H9 (cell line): ENCODE data around the gene CCND3. TPM values are rescaled to one million over a fixed set of nuclear protein-coding genes. Genes with fewer than 3 reads are reported as not detected.

Source experiments
- DNase-seq: peaks from one replicate; pipeline ENCODE4 v3.0.0-alpha.2; 2017
- H2AFZ ChIP-seq: one replicate; pipeline ENCODE4 v1.6.1; 2013; ENCODE audit warnings: mild to moderate bottlenecking, low read length, control low read depth, moderate library complexity
- H2AK5ac ChIP-seq: 2 replicates; pipeline ENCODE4 v1.6.1; 2013; ENCODE audit warnings: low read length, control low read depth, mixed read lengths; ENCODE audit not compliant: insufficient read length
- H2BK120ac ChIP-seq: one replicate; pipeline ENCODE4 v1.6.1; 2013; ENCODE audit warnings: low read depth, mild to moderate bottlenecking, low read length, control low read depth, inconsistent platforms; ENCODE audit not compliant: poor library complexity, severe bottlenecking
- H2BK12ac ChIP-seq: 2 replicates; pipeline ENCODE4 v1.6.1; 2013; ENCODE audit warnings: low read length, control low read depth, mixed read lengths, low read depth; ENCODE audit not compliant: insufficient read length
- H2BK15ac ChIP-seq: 2 replicates; pipeline ENCODE4 v1.6.1; 2013; ENCODE audit warnings: low read depth, low read length, control low read depth
- H2BK20ac ChIP-seq: one replicate; pipeline ENCODE4 v1.6.1; 2013; ENCODE audit warnings: low read depth, mild to moderate bottlenecking, low read length, control low read depth, inconsistent platforms; ENCODE audit not compliant: poor library complexity, severe bottlenecking
- H2BK5ac ChIP-seq: 2 replicates; pipeline ENCODE4 v1.6.1; 2013; ENCODE audit warnings: low read length, control low read depth, mixed read lengths; ENCODE audit not compliant: insufficient read length
- H3K14ac ChIP-seq: 2 replicates; pipeline ENCODE4 v1.6.1; 2013; ENCODE audit warnings: low read length, control low read depth; ENCODE audit not compliant: insufficient read depth
- H3K18ac ChIP-seq: 2 replicates; pipeline ENCODE4 v1.6.1; 2013; ENCODE audit warnings: low read depth, mild to moderate bottlenecking, mixed read lengths, low read length, control low read depth; ENCODE audit not compliant: insufficient read length
- H3K23ac ChIP-seq: 2 replicates; pipeline ENCODE4 v1.6.1; 2013; ENCODE audit warnings: low read length, control low read depth, mixed read lengths, low read depth; ENCODE audit not compliant: insufficient read length
- H3K23me2 ChIP-seq: 2 replicates; pipeline ENCODE4 v1.6.1; 2013; ENCODE audit warnings: low read depth, mild to moderate bottlenecking, mixed read lengths, low read length, control low read depth; ENCODE audit not compliant: insufficient read length, poor library complexity, severe bottlenecking
- H3K27ac ChIP-seq: 2 replicates; pipeline ENCODE4 v1.5.1; 2013; ENCODE audit warnings: low read length, control low read depth, mixed read lengths, low read depth; ENCODE audit not compliant: insufficient read length
- H3K27me3 ChIP-seq: 2 replicates; pipeline ENCODE4 v1.6.1; 2013; ENCODE audit warnings: low read length, control low read depth, inconsistent platforms; ENCODE audit not compliant: insufficient read depth
- H3K4ac ChIP-seq: 2 replicates; pipeline ENCODE4 v1.6.1; 2013; ENCODE audit warnings: low read depth, mild to moderate bottlenecking, control low read depth, inconsistent platforms, low read length, moderate library complexity
- H3K4me1 ChIP-seq: 2 replicates; pipeline ENCODE4 v1.6.1; 2013; ENCODE audit warnings: low read length, control low read depth, inconsistent platforms; ENCODE audit not compliant: insufficient read depth
- H3K4me2 ChIP-seq: 2 replicates; pipeline ENCODE4 v1.6.1; 2013; ENCODE audit warnings: low read length, control low read depth, mixed read lengths; ENCODE audit not compliant: insufficient read length, insufficient read depth
- H3K56ac ChIP-seq: 2 replicates; pipeline ENCODE4 v1.6.1; 2013; ENCODE audit warnings: low read depth, mild to moderate bottlenecking, mixed read lengths, low read length, control low read depth; ENCODE audit not compliant: insufficient read length
- H3K79me1 ChIP-seq: 2 replicates; pipeline ENCODE4 v1.6.1; 2013; ENCODE audit warnings: low read depth, mild to moderate bottlenecking, moderate library complexity, low read length, control low read depth, inconsistent platforms; ENCODE audit not compliant: insufficient read depth, poor library complexity, severe bottlenecking
- H3K79me2 ChIP-seq: 2 replicates; pipeline ENCODE4 v1.6.1; 2013; ENCODE audit warnings: low read length, control low read depth, inconsistent platforms; ENCODE audit not compliant: insufficient read depth
- H3K9ac ChIP-seq: 2 replicates; pipeline ENCODE4 v1.6.1; 2013; ENCODE audit warnings: low read length, control low read depth, mixed read lengths; ENCODE audit not compliant: insufficient read length; ENCODE audit errors: extremely low read depth
- H3K9me3 ChIP-seq: one replicate; pipeline ENCODE4 v1.6.1; 2013; ENCODE audit warnings: low read depth, low read length, inconsistent platforms; ENCODE audit not compliant: control insufficient read depth
- H3T11ph ChIP-seq: one replicate; pipeline ENCODE4 v1.6.1; 2013; ENCODE audit warnings: mild to moderate bottlenecking, low read length, control low read depth, inconsistent platforms
- H4K20me1 ChIP-seq: one replicate; pipeline ENCODE4 v1.6.1; 2013; ENCODE audit not compliant: control insufficient read depth, insufficient read length, insufficient read depth
- H4K5ac ChIP-seq: 2 replicates; pipeline ENCODE4 v1.6.1; 2013; ENCODE audit warnings: low read depth, mild to moderate bottlenecking, mixed read lengths, low read length, control low read depth; ENCODE audit not compliant: insufficient read length
- H4K8ac ChIP-seq: replicated peaks from 2 replicates; pipeline ENCODE4 v1.6.1; 2013; ENCODE audit warnings: low read length, control low read depth, mixed read lengths, low read depth; ENCODE audit not compliant: insufficient read length
- H4K91ac ChIP-seq: 2 replicates; pipeline ENCODE4 v1.6.1; 2013; ENCODE audit warnings: low read depth, mild to moderate bottlenecking, moderate library complexity, mixed read lengths, low read length, control low read depth; ENCODE audit not compliant: insufficient read length
- H3K27ac Mint-ChIP-seq, 3 experiments: 2 replicates in 2 of 3; 3 replicates in 1 of 3; pipeline ENCODE4 v1.8.0; 2020 to 2021; ENCODE audit warnings: mixed read lengths in 3 of 3, mild to moderate bottlenecking in 1 of 3, moderate library complexity in 1 of 3
- H3K27me3 Mint-ChIP-seq: 2 replicates; pipeline ENCODE4 v1.8.0; 2021; ENCODE audit warnings: low read depth, mild to moderate bottlenecking, moderate library complexity, mixed read lengths
- H3K36me3 Mint-ChIP-seq, 3 experiments: 2 replicates in 2 of 3; 3 replicates in 1 of 3; pipeline ENCODE4 v1.8.0; 2020 to 2021; ENCODE audit warnings: low read depth in 3 of 3, mixed read lengths in 3 of 3; ENCODE audit not compliant: insufficient read depth in 1 of 3
- H3K4me1 Mint-ChIP-seq, 2 experiments: 2 replicates each; pipeline ENCODE4 v1.8.0; 2020; ENCODE audit warnings: mixed read lengths in 2 of 2
- H3K4me3 Mint-ChIP-seq, 2 experiments: 2 replicates in 1 of 2; 3 replicates in 1 of 2; pipeline ENCODE4 v1.8.0; 2020 to 2021; ENCODE audit warnings: mild to moderate bottlenecking in 2 of 2, mixed read lengths in 2 of 2, moderate library complexity in 1 of 2
- H3K9me3 Mint-ChIP-seq, 2 experiments: 2 replicates in 1 of 2; 3 replicates in 1 of 2; pipeline ENCODE4 v1.8.0; 2020; ENCODE audit warnings: mild to moderate bottlenecking in 2 of 2, mixed read lengths in 2 of 2, moderate library complexity in 1 of 2
- WGBS: extraction: QIAGEN DNeasy Blood & Tissue Kit; methylation state at CpG from one replicate; pipeline ENCODE4 v1.1.7; 2013; ENCODE audit warnings: missing lambda C conversion rate, low lambda C conversion rate, mixed read lengths; ENCODE audit not compliant: insufficient read length; ENCODE audit errors: extremely low coverage; 5-methylcytosine and 5-hydroxymethylcytosine counted together
- total RNA-seq: library from RNA; stranded (reverse); gene quantifications from 2 replicates; pipeline ENCODE4 v1.2.1, GENCODE V29; 2021
- TF ChIP-seq, protein P1 (sequence below): fragments of 200-600 bp; sonication (generic); conservative IDR thresholded peaks from 3 replicates; pipeline ENCODE4 v1.8.0; 2021; ENCODE audit warnings: antibody characterized with exemption, mild to moderate bottlenecking

Gene CCND3
- total RNA-seq, 1 experiment from 2014 or later: 24.2 TPM

DNA sequence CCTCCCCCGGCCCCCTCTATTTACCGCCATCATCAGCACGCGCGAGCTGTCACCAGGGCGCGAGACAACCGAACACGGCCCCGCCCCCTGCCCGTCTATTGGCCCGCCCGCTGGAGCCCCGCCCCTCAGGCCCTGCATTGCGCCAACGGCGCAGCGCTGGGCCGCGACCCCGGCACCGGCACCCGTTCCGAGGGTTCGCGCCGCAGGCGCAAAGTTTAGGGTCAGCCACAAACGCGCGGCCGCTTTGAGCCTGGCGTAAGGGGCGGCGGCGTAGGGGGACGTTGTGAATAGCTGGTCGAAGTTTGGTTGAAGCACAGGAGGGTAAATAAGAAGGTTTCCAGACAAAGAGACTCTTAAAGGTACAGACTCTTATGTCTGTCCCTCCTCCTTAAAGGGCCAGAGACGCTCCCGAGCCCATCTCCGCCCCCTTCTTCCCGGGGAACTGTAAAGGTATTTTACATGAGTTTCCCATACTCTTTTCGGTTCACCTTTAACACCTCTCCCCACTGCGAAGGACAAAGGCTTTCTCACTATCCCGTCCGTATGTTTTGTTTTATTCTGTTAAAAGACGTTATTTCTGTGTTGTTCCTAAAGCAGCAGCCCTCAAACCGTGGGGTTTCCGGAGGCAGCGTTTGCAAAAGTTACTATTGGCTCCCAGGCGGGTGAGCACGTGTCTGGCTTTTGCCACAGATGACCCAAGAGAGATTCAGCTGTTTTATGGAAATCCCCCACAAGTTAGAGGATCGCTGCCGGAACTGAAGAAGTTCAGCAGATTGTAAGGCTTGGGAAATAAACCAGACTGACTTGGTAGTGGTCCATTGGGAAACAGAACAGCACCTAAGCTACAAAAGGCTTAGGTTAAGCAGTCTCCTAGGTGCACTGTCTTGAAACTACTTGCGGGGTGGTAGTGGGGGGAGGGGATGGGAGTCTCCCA, 46.0 kb downstream of the CCND3 start, which contains the start of gene USP49:
USP49 (minus strand) TSS at position 76 of the 934 bp plus-strand sequence. CDS start 88,392 bp downstream, outside the sequence.
- Histone ChIP-seq H3K9me3 (no peaks in the 10 kb centered on the region), H3K23ac (no peak within 1 kb of the TSS), H4K20me1 (no peaks in the 10 kb centered on the region), H3K79me1 (no peaks in the 10 kb centered on the region), H3K14ac (peak within 1 kb of the TSS; percentile 59), H3K27me3 (no peaks in the 10 kb centered on the region), H2BK12ac (no peak within 1 kb of the TSS), H2BK15ac (no peak within 1 kb of the TSS), H3K18ac (peak within 1 kb of the TSS; percentile 81), H2AFZ (peak within 1 kb of the TSS; percentile 81), H3K23me2 (peaks cover 15% of the 10 kb centered on the region), H3K4ac (no peak within 1 kb of the TSS; the same call in 1 of the 2 replicates), H2BK5ac (no peak within 1 kb of the TSS), H2AK5ac (no peak within 1 kb of the TSS), H3K9ac (peak within 1 kb of the TSS; percentile 84), H4K8ac (no peak within 1 kb of the TSS), H2BK20ac (no peak within 1 kb of the TSS), H3K27ac (peak within 1 kb of the TSS; percentile 85), H3K4me2 (peak within 1 kb of the TSS; percentile 97), H3K56ac (no peak within 1 kb of the TSS), H3K79me2 (no peaks in the 10 kb centered on the region), H2BK120ac (no peak within 1 kb of the TSS), H4K91ac (no peak within 1 kb of the TSS), H3K4me1 (peaks cover 9% of the 10 kb centered on the region; the same call in 1 of the 2 replicates), H4K5ac (no peak within 1 kb of the TSS), H3T11ph (peak within 1 kb of the TSS; percentile 68)
- Mint-ChIP-seq H3K4me1 (peaks cover 15 to 17% of the 10 kb centered on the region in 2 experiments), H3K36me3 (peaks cover 0 to 5% (median 0%) of the 10 kb centered on the region in 3 experiments; a peak in 1 of 7 replicates), H3K9me3 (no peaks in the 10 kb centered on the region), H3K4me3 (no peak within 1 kb of the TSS; a peak in 1 of 5 replicates), H3K27me3 (no peaks in the 10 kb centered on the region), H3K27ac (peak within 1 kb of the TSS; percentile 94 to 99 (median 95))
- DNase-seq: peak; percentile 93
- WGBS: no CpG with 5 or more reads among the region's 55 CpGs
- TF ChIP-seq, protein P1, sequence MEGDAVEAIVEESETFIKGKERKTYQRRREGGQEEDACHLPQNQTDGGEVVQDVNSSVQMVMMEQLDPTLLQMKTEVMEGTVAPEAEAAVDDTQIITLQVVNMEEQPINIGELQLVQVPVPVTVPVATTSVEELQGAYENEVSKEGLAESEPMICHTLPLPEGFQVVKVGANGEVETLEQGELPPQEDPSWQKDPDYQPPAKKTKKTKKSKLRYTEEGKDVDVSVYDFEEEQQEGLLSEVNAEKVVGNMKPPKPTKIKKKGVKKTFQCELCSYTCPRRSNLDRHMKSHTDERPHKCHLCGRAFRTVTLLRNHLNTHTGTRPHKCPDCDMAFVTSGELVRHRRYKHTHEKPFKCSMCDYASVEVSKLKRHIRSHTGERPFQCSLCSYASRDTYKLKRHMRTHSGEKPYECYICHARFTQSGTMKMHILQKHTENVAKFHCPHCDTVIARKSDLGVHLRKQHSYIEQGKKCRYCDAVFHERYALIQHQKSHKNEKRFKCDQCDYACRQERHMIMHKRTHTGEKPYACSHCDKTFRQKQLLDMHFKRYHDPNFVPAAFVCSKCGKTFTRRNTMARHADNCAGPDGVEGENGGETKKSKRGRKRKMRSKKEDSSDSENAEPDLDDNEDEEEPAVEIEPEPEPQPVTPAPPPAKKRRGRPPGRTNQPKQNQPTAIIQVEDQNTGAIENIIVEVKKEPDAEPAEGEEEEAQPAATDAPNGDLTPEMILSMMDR: no peak
